ENCODE data around the gene FOXJ1. TPM values are rescaled to one million over a fixed set of nuclear protein-coding genes. Genes with fewer than 3 reads are reported as not detected.

FOXJ1 gene
- total RNA-seq, 2 experiments from 2014 or later = 0.20 to 0.48 TPM

DNA sequence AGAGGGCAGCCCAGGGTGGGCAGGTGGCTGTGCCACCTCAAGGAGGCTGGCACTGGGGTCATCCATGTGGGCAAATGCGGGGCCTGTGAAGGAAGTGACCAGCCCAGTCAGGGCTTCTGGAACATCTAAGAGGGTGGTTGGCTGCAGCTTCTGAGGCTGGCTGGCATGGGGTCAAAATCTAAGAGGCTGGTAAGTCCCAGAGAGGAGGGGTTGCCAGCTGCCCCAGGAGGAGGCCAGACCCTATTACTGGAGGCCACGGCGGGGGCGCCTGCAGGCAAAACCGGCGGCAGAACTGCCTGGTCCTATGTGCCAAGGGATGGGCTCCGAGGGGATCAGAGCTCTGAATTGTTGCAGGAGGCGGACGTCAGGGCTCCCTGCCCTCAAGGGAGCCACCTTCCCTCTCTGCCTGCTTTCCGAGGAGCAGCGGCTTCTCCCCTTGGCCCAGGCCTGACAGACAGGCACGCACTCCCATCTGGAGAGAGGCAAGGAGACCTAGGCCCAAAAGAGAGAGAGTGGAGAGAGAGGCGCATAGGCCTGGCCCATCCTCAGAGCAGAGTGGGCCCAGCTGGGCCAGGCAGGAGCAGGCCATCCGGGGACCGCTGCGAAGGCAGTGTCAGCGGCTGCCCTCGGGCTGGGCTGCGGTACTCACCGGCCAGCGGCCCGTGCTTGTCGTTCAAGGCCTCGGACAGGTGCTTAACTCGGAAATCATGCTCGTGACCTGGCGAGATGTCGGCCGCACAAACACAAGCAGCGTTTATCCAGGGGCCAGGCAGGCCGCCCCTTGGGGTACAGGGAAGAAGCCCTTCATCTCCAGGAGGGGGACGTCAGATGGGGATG is 51.1 kb downstream of the FOXJ1 start:
- CTCF ChIA-PET = interaction anchor here (1.1 to 3.6 kb wide), 3 partner anchors 10 to 184 kb away, joined by 3 to 9 read pairs (median 4); partner anchors contain the start of gene ZACN
- Mint-ChIP-seq H3K9me3 (no peaks in the 10 kb centered on the region), H3K4me3 (no peak overlapping the region), H3K36me3 (ENCODE audit: low read depth) (peaks cover 26% of the 10 kb centered on the region), H3K4me1 (no peaks in the 10 kb centered on the region), H3K27ac (no peak overlapping the region), H3K27me3 (no peaks in the 10 kb centered on the region)
- POLR2A ChIA-PET = no interaction called here
- DNase-seq = no peak

DNA sequence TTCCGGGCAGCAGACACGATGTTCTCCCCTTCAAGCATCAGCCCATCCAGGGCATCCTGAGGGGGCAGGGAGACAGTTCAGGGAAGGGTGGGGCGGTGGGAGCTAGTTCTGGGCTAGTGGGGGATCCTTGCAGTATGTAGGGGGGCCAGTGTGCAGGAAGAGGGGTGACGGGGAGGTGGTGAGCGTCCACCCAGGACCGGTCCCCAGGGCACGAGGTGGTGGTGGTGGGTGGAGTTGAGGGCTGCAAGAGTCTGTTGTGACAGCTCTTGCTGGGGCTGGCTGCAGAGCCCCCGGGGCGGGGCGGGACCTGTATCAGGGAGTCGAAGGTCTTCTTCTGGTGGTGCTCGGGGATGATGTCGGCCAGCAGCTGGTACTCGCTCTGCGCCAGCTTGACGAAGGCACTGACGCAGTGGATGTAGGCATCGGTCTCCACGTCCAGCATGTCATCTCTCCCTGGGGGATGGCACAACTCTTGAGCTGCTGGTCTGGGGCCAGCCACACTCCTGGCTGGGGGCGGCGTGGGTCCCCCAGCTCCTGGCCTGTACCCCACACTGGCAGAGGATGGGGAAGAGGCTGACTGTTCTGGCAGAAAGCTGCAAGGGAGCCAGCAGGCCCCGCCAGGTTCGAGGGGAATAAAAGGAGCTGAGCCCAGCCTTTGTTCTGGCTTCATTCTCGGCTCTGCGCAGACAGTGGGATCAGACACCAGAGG is 52.0 kb downstream of the FOXJ1 start:
- Mint-ChIP-seq H3K36me3 (ENCODE audit: low read depth) (peaks cover 32% of the 10 kb centered on the region), H3K4me3 (no peak overlapping the region), H3K4me1 (no peaks in the 10 kb centered on the region), H3K9me3 (no peaks in the 10 kb centered on the region), H3K27ac (no peak overlapping the region), H3K27me3 (no peaks in the 10 kb centered on the region)
- ChIA-PET POLR2A (no interaction called here), CTCF (interaction anchor here (0.5 to 3.6 kb wide), 4 partner anchors 9 to 184 kb away, joined by 3 to 9 read pairs (median 4); partner anchors contain the start of gene ZACN)
- no peak for DNase-seq

DNA sequence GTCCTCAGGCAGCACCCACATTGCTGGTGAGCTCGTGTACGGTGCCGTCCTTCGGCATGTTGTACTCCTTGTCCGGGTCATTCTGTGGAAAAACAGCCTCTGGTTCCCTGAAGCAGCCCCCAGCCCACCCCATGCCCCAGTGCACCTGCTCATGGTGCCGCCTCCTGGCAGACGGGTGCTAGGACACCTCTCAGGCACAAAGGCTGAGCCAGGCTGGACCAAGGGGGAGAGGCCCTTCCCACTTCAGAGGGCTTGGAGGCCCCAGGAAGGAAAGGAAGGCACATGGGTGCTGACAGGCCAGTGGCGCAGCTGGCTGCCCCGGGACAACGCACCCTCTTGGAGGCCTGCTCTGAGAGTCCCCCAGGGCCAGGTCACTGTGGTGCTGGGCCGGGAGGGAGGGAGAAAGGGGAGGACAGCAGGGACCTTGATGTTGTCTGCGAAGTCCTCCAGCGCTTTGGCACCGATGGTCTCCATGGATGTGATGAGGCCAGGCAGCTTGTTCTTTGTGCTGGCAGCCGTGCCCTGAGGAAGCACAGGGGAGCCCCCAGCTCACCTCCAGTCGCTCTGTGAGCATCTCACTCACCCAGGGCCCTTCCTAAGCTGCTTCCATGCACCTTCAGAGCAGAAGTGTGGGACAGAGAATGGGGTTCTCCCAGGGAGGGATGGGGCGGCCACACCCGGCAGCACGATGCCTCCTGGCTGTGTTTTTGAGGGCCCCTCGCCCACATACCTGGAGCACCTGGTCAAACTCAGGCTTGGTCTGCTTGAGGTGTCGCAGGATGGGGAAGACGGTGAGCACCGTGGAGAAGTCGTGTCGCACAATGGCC is 52.8 kb downstream of the FOXJ1 start:
- Mint-ChIP-seq H3K9me3 (no peaks in the 10 kb centered on the region), H3K36me3 (ENCODE audit: low read depth) (peaks cover 27% of the 10 kb centered on the region), H3K4me1 (no peaks in the 10 kb centered on the region), H3K27ac (no peak overlapping the region), H3K4me3 (no peak overlapping the region), H3K27me3 (no peaks in the 10 kb centered on the region)
- POLR2A ChIA-PET = interaction anchor here (0.5 kb wide), 1 partner anchor 347 kb away, joined by 3 read pairs; no protein-coding TSS in a partner anchor
- DNase-seq = no peak
- CTCF ChIA-PET = interaction anchor here (0.5 to 3.6 kb wide), 3 partner anchors 9 to 185 kb away, joined by 3 to 9 read pairs (median 4); partner anchors contain the start of gene ZACN

DNA sequence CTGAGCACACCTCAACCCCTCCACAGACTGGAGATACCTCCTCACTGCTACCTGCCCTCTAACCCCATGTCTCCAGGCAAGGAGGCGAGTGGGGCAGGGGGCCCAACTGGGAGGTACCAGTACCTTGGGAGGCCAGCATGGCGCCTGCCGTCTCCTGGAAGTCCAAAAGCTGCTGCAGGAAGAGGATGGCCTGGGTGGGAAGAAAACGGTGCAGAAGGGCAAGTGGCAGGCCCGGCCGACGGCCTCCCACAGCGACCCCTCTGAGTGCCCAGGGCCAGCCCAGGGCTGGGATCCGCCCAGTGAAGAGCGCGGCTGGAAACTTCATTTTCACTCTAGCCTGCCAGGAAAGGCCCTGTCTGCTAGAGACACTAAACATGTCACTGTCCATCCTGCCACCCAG is 53.5 kb downstream of the FOXJ1 start:
- no peak for DNase-seq
- no peaks in the 10 kb centered on the region for H3K27me3 Mint-ChIP-seq
- CTCF ChIA-PET = interaction anchor here (3.6 kb wide), 1 partner anchor 8 kb away, joined by 9 read pairs; the partner anchor contains the start of gene ZACN

DNA sequence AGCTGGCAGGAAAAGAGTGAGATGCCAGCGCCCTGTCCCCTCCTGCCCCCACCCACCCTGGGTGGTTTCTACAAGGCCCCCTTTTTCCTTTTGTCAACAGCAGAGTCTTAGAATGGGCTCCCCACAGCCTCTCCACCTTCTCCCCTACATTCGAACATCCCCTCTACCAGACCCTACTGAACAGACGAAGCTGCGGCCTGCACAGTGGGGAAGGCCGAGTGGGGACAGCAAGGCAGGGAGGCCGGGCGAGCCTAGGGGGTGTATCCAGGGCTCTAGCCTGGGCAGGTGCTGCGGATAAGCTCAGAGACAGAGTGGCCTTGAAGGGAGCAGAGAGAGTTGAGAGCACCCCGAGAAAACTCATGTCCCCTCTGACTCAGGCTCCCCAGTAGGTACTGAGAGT is 54.7 kb downstream of the FOXJ1 start:
- peaks cover 22% of the 10 kb centered on the region for H3K36me3 Mint-ChIP-seq (ENCODE audit: low read depth)
- no peak overlapping the region for H3K27ac Mint-ChIP-seq
- no peaks in the 10 kb centered on the region for H3K27me3 Mint-ChIP-seq
- no peak for DNase-seq
- POLR2A ChIA-PET = interaction anchor here (0.5 to 0.6 kb wide), 2 partner anchors 45 to 209 kb away, joined by 3 read pairs; no protein-coding TSS in a partner anchor
- H3K4me1 Mint-ChIP-seq = no peaks in the 10 kb centered on the region
- CTCF ChIA-PET = interaction anchor here (0.7 to 1.3 kb wide), 2 partner anchors 9 to 35 kb away, joined by 3 read pairs; no protein-coding TSS in a partner anchor
- no peak overlapping the region for H3K4me3 Mint-ChIP-seq
- no peaks in the 10 kb centered on the region for H3K9me3 Mint-ChIP-seq

More for the DNA sequence above, 53.5 kb downstream of the FOXJ1 start:
- Mint-ChIP-seq H3K4me1 (no peaks in the 10 kb centered on the region), H3K9me3 (no peaks in the 10 kb centered on the region), H3K36me3 (ENCODE audit: low read depth) (peaks cover 27% of the 10 kb centered on the region), H3K4me3 (no peak overlapping the region), H3K27ac (no peak overlapping the region)
- POLR2A ChIA-PET = no interaction called here

Small RNA genes within 50 kb of the gene (microRNA-seq; reads per million reads assigned to microRNA genes)
- 2.1 reads per million, percentile 5 among the genes with 10 or more reads in this experiment for gene MIR6868 (ENCODE audit: borderline microRNAs expressed, borderline replicate concordance)

Other genes starting within 250 kb of the FOXJ1 start
- gene TRIM65, start 244.3 kb downstream of the FOXJ1 start, total RNA-seq = 10 to 100 TPM; 26.5 to 28.7 TPM
- gene MRPL38, start 236.4 kb downstream of the FOXJ1 start, total RNA-seq = 10 to 100 TPM; 95.9 to 97.5 TPM
- gene FBF1, start 200.2 kb downstream of the FOXJ1 start, total RNA-seq = 10 to 100 TPM; 21.7 to 23.5 TPM
- 10 to 100 TPM; 27.8 to 34.7 TPM for gene ACOX1, start 162.1 kb downstream of the FOXJ1 start, total RNA-seq
- 10 to 100 TPM; 12.5 to 17.1 TPM for gene TEN1, start 162.0 kb downstream of the FOXJ1 start, total RNA-seq
- gene CDK3, start 140.4 kb downstream of the FOXJ1 start, total RNA-seq = 1 to 10 TPM; 6.9 to 7.1 TPM
- gene EVPL, start 113.9 kb downstream of the FOXJ1 start, total RNA-seq = under 1 TPM; 0.02 to 0.05 TPM
- 10 to 100 TPM; 91.3 to 96.0 TPM for gene SRP68, start 68.7 kb downstream of the FOXJ1 start, total RNA-seq
- gene GALR2, start 66.5 kb downstream of the FOXJ1 start, total RNA-seq = under 1 TPM; 0.15 TPM
- gene ZACN, start 62.1 kb downstream of the FOXJ1 start, total RNA-seq = under 1 TPM in 1 of 2 experiments, not detected in 1; 0.27 TPM
- 100 to 1,000 TPM; 140 to 147 TPM for gene EXOC7, start 37.5 kb downstream of the FOXJ1 start, total RNA-seq
- gene RNF157, start 99.2 kb upstream of the FOXJ1 start, total RNA-seq = 100 to 1,000 TPM; 121 to 129 TPM
- 100 to 1,000 TPM; 319 to 399 TPM for gene UBALD2, start 124.1 kb upstream of the FOXJ1 start, total RNA-seq
- 1 to 10 TPM; 3.6 to 3.7 TPM for gene QRICH2, start 167.0 kb upstream of the FOXJ1 start, total RNA-seq
- 10 to 100 TPM; 58.7 to 63.0 TPM for gene PRPSAP1, start 212.7 kb upstream of the FOXJ1 start, total RNA-seq
- 1 to 10 TPM; 1.4 to 1.6 TPM for gene SPHK1, start 243.4 kb upstream of the FOXJ1 start, total RNA-seq